Calu3 (cell line): ENCODE measurements around the gene DHX38. TPM values are rescaled to one million over a fixed set of nuclear protein-coding genes. Genes with fewer than 3 reads are reported as not detected.

Experiments used
- BruUV-seq: library from RNA; stranded (reverse); fragments of 400-500 nt; replicated peaks from 2 replicates; lab custom pipeline; 2021; lab: Mats Ljungman, UMichigan
- CTCF ChIA-PET: fragments of 300-600 bp; sonication (Branson Sonifier 250); formaldehyde crosslinking; loops from one replicate; lab custom pipeline; 2022; ENCODE audit warnings: antibody characterized with exemption; lab: Charles Lee
- DNase-seq: peaks from one replicate; pipeline ENCODE4 v3.0.0; 2022
- H3K27ac Mint-ChIP-seq: one replicate; pipeline ENCODE4 v1.8.0; 2022; ENCODE audit warnings: mixed read lengths; ENCODE audit not compliant: unreplicated experiment
- H3K27me3 Mint-ChIP-seq: one replicate; pipeline ENCODE4 v1.8.0; 2022; ENCODE audit warnings: mixed read lengths; ENCODE audit not compliant: unreplicated experiment
- H3K36me3 Mint-ChIP-seq: one replicate; pipeline ENCODE4 v1.8.0; 2022; ENCODE audit warnings: mild to moderate bottlenecking, moderate library complexity, mixed read lengths; ENCODE audit not compliant: insufficient read depth, unreplicated experiment
- H3K4me1 Mint-ChIP-seq: one replicate; pipeline ENCODE4 v1.8.0; 2022; ENCODE audit warnings: mild to moderate bottlenecking, low read depth, mixed read lengths; ENCODE audit not compliant: unreplicated experiment
- H3K4me3 Mint-ChIP-seq: one replicate; pipeline ENCODE4 v1.8.0; 2022; ENCODE audit warnings: mild to moderate bottlenecking, low read depth, moderate library complexity, mixed read lengths; ENCODE audit not compliant: unreplicated experiment
- H3K9me3 Mint-ChIP-seq: one replicate; pipeline ENCODE4 v1.8.0; 2022; ENCODE audit warnings: low read depth, mixed read lengths; ENCODE audit not compliant: unreplicated experiment
- CTCF ChIP-seq: fragments of 200-600 bp; IDR thresholded peaks from one replicate; pipeline ENCODE4 v1.8.0; 2022; ENCODE audit warnings: antibody characterized with exemption; ENCODE audit not compliant: unreplicated experiment
- intact Hi-C: fragments of 100-400 bp; cut with micrococcal nuclease; formaldehyde crosslinking; loops from one replicate; pipeline ENCODE4 v1.10.0; 2022; ENCODE audit not compliant: unreplicated experiment
- total RNA-seq: library from RNA; stranded (reverse); gene quantifications from 2 replicates; pipeline ENCODE4 v1.2.3, GENCODE V29; 2022

The DHX38 gene
- total RNA-seq, 1 experiment from 2014 or later: 86.4 TPM

GRCh38 chr16:72128701-72129100, 35.1 kb downstream of the DHX38 start:
- Mint-ChIP-seq H3K36me3 (no peaks in the 10 kb centered on the region), H3K9me3 (no peaks in the 10 kb centered on the region), H3K27ac (no peak overlapping the region), H3K4me3 (no peak overlapping the region), H3K27me3 (no peaks in the 10 kb centered on the region), H3K4me1 (peaks cover 18% of the 10 kb centered on the region)
- DNase-seq: no peak
- TF ChIP-seq CTCF: no peak
- intact Hi-C loops: no loop called here
- CTCF ChIA-PET: interaction anchor here (1.1 kb wide), 1 partner anchor 11 kb away, joined by 4 read pairs; no protein-coding TSS in a partner anchor
- no TSS peak for BruUV-seq

- Mint-ChIP-seq H3K27me3 (no peaks in the 10 kb centered on the region), H3K4me1 (peaks cover 14% of the 10 kb centered on the region), H3K36me3 (no peaks in the 10 kb centered on the region), H3K9me3 (no peaks in the 10 kb centered on the region), H3K27ac (no peak overlapping the region), H3K4me3 (no peak overlapping the region)
- DNase-seq: no peak
- intact Hi-C loops: no loop called here
- no peak for TF ChIP-seq CTCF
- CTCF ChIA-PET: interaction anchor here (0.7 kb wide), 2 partner anchors 50 to 1514 kb away, joined by 3 to 4 read pairs; no protein-coding TSS in a partner anchor
- BruUV-seq: no TSS peak
Measured at GRCh38 chr16:72129976-72130656, 36.5 kb downstream of the DHX38 start.

- Mint-ChIP-seq H3K4me3 (no peak overlapping the region), H3K36me3 (no peaks in the 10 kb centered on the region), H3K27me3 (no peaks in the 10 kb centered on the region), H3K27ac (no peak overlapping the region), H3K4me1 (peaks cover 5% of the 10 kb centered on the region), H3K9me3 (no peaks in the 10 kb centered on the region)
- DNase-seq: no peak
- TF ChIP-seq CTCF: no peak
- intact Hi-C loops: no loop called here
- no TSS peak for BruUV-seq
- CTCF ChIA-PET: interaction anchor here (0.6 kb wide), 1 partner anchor 316 kb away, joined by 4 read pairs; no protein-coding TSS in a partner anchor
Measured at GRCh38 chr16:72131036-72131435, 37.4 kb downstream of the DHX38 start.

GRCh38 chr16:72132726-72133125, 39.1 kb downstream of the DHX38 start:
- Mint-ChIP-seq H3K4me1 (no peaks in the 10 kb centered on the region), H3K4me3 (no peak overlapping the region), H3K9me3 (no peaks in the 10 kb centered on the region), H3K27ac (no peak overlapping the region), H3K36me3 (no peaks in the 10 kb centered on the region), H3K27me3 (no peaks in the 10 kb centered on the region)
- no peak for DNase-seq
- TF ChIP-seq CTCF: no peak
- intact Hi-C loops: no loop called here
- CTCF ChIA-PET: no interaction called here
- no TSS peak for BruUV-seq
